GM12878 (cell line): ENCODE results near the gene MYO3B. TPM values are rescaled to one million over a fixed set of nuclear protein-coding genes. Genes with fewer than 3 reads are reported as not detected.

Experiments
- ATAC-seq: fragments of 200-7000 bp; cut with Tn5 transposase; 3 replicates; pipeline ENCODE4 v1.9.1; 2020; ENCODE audit warnings: mild to moderate bottlenecking, moderate library complexity
- BruUV-seq: library from RNA; stranded (reverse); fragments of 400-500 nt; replicated peaks from 2 replicates; lab custom pipeline; 2021; lab: Mats Ljungman, UMichigan
- CTCF ChIA-PET: fragments of 300-600 bp; sonication (Branson Sonifier 250); formaldehyde crosslinking; extraction: SDS; loops from one replicate; lab custom pipeline; 2021; ENCODE audit warnings: inconsistent platforms; lab: Yijun Ruan, JAX
- POLR2A ChIA-PET: fragments of 350-600 bp; formaldehyde crosslinking; extraction: SDS; loops from one replicate; lab custom pipeline; 2021; ENCODE audit warnings: inconsistent platforms; lab: Charles Lee
- RAD21 ChIA-PET: fragments of 300-600 bp; sonication (Branson Sonifier 250); formaldehyde crosslinking; loops from one replicate; lab custom pipeline; 2023; ENCODE audit warnings: antibody characterized with exemption; ENCODE audit not compliant: unreplicated experiment; lab: Charles Lee
- SMC1A ChIA-PET: fragments of 300-600 bp; sonication (Branson Sonifier 250); formaldehyde crosslinking; loops from one replicate; lab custom pipeline; 2023; ENCODE audit not compliant: unreplicated experiment, uncharacterized antibody; lab: Charles Lee
- DNase-seq: peaks from one replicate; pipeline ENCODE4 v3.0.0-alpha.2; 2011; ENCODE audit warnings: low read depth, low spot score
- FAIRE-seq: peaks from 3 replicates; lab custom pipeline; 2011; peaks lifted over from hg19 to GRCh38; lab: Jason Lieb, UNC
- H2AFZ ChIP-seq: 2 replicates; pipeline ENCODE4 v1.6.0; 2011; ENCODE audit warnings: low read depth, low read length, control low read depth; ENCODE audit not compliant: control insufficient read depth
- H3K27ac ChIP-seq: 2 replicates; pipeline ENCODE4 v1.5.1; 2011; ENCODE audit warnings: control low read depth; ENCODE audit not compliant: control insufficient read depth, insufficient read depth
- H3K27me3 ChIP-seq, 2 experiments: replicated peaks in 1 of 2; 2 replicates each; pipeline versions ENCODE4 v1.6.0 to v1.6.1; 2011; ENCODE audit warnings: low read length in 1 of 2; ENCODE audit not compliant: control insufficient read depth in 2 of 2, insufficient read depth in 2 of 2
- H3K36me3 ChIP-seq, 2 experiments: 2 replicates each; pipeline ENCODE4 v1.5.1; 2011; ENCODE audit warnings: low read length in 1 of 2; ENCODE audit not compliant: control insufficient read depth in 2 of 2, insufficient read depth in 2 of 2
- H3K4me1 ChIP-seq: 2 replicates; pipeline ENCODE4 v1.6.1; 2011; ENCODE audit warnings: mild to moderate bottlenecking, low read length, moderate library complexity, mixed read lengths; ENCODE audit not compliant: control insufficient read depth, insufficient read depth
- H3K4me2 ChIP-seq: 2 replicates; pipeline ENCODE4 v1.6.0; 2011; ENCODE audit warnings: control low read depth; ENCODE audit not compliant: control insufficient read depth, insufficient read depth
- H3K4me3 ChIP-seq: fragments of 200-600 bp; sonication (generic); 2 replicates; pipeline ENCODE4 v1.5.1; 2016
- H3K79me2 ChIP-seq: 2 replicates; pipeline ENCODE4 v1.6.0; 2011; ENCODE audit warnings: low read length; ENCODE audit not compliant: control insufficient read depth, insufficient read depth
- H3K9ac ChIP-seq: 2 replicates; pipeline ENCODE4 v1.8.0; 2011; ENCODE audit warnings: low read length, control low read depth, mixed read lengths; ENCODE audit not compliant: control insufficient read depth, insufficient read depth
- H3K9me3 ChIP-seq: replicated peaks from 3 replicates; pipeline ENCODE4 v1.5.1; 2011; ENCODE audit warnings: mild to moderate bottlenecking, low read length; ENCODE audit not compliant: control insufficient read depth, insufficient read depth
- H4K20me1 ChIP-seq: 2 replicates; pipeline ENCODE4 v1.6.0; 2011; ENCODE audit not compliant: control insufficient read depth, insufficient read depth
- BRCA1 ChIP-seq: IDR thresholded peaks from 2 replicates; pipeline ENCODE4 v1.6.1; 2011; ENCODE audit warnings: low read depth, low read length, improper control_type of control experiment
- EP300 ChIP-seq, 2 experiments: fragments of 150-350 bp in 1 of 2; IDR thresholded peaks; 2 replicates each; pipeline ENCODE4 v1.6.1; 2011 to 2012; ENCODE audit warnings: low read depth in 2 of 2, low read length in 2 of 2, borderline replicate concordance in 1 of 2, improper control_type of control experiment in 1 of 2, inconsistent platforms in 1 of 2; ENCODE audit not compliant: control insufficient read depth in 1 of 2
- GABPA ChIP-seq: IDR thresholded peaks from 2 replicates; pipeline ENCODE4 v1.6.1; 2014; ENCODE audit warnings: antibody characterized with exemption, low read depth, mild to moderate bottlenecking, inconsistent platforms
- NR2C1 ChIP-seq: fragments of 450-650 bp; IDR thresholded peaks from 2 replicates; pipeline ENCODE4 v1.6.1; 2017; ENCODE audit warnings: antibody characterized with exemption, mild to moderate bottlenecking, moderate library complexity
- POU2F2 ChIP-seq: IDR thresholded peaks from 3 replicates; pipeline ENCODE4 v1.6.1; 2011; ENCODE audit warnings: low read depth, mild to moderate bottlenecking, low read length, borderline replicate concordance
- SPI1 ChIP-seq: IDR thresholded peaks from 2 replicates; pipeline ENCODE4 v1.6.1; 2011; ENCODE audit warnings: low read depth, mild to moderate bottlenecking, low read length, moderate library complexity, borderline replicate concordance; ENCODE audit not compliant: insufficient read depth
- SREBF1 ChIP-seq: IDR thresholded peaks from 2 replicates; pipeline ENCODE4 v1.6.1; 2012; ENCODE audit warnings: mild to moderate bottlenecking, low read length
- SUPT20H ChIP-seq: IDR thresholded peaks from 2 replicates; pipeline ENCODE4 v1.6.1; 2011; ENCODE audit warnings: low read depth, mild to moderate bottlenecking, low read length, moderate library complexity, borderline replicate concordance; ENCODE audit not compliant: control insufficient read depth
- ZNF384 ChIP-seq: IDR thresholded peaks from 2 replicates; pipeline ENCODE4 v1.6.1; 2012; ENCODE audit warnings: low read depth, mild to moderate bottlenecking, low read length, improper control_type of control experiment, borderline replicate concordance
- WGBS: methylation state at CpG from one replicate; pipeline ENCODE4 v1.1.6; 2016; ENCODE audit warnings: low lambda C conversion rate; ENCODE audit not compliant: insufficient replicate concordance, insufficient coverage; ENCODE audit errors: missing lambda C conversion rate; 5-methylcytosine and 5-hydroxymethylcytosine counted together
- in situ Hi-C: fragments of 300-500 bp; cut with MboI; formaldehyde crosslinking; loops from 9 replicates; pipeline ENCODE4 v1.14.3; 2018; ENCODE audit warnings: mixed read lengths
- intact Hi-C: fragments of 100-400 bp; cut with micrococcal nuclease; formaldehyde crosslinking; loops from one replicate; pipeline ENCODE4 v1.14.2; 2022; ENCODE audit not compliant: unreplicated experiment
- polyA plus RNA-seq, 11 experiments: library from polyadenylated mRNA; depleted of rRNA in 4 of 11; unstranded in 6 of 11; stranded (reverse) in 5 of 11; fragments of >200 nt; fragmentation: Nextera tagmentation in 4 of 11; fragmentation: Illumina TruSeq in 1 of 11; extraction: Ambion mirVana in 4 of 11; extraction: Trizol in 1 of 11; gene quantifications; 1 replicate in 1 of 11; 2 replicates in 10 of 11; pipeline versions ENCODE4 v1.2.1 to v1.2.3, GENCODE V29; 2011 to 2016; ENCODE audit warnings: inconsistent platforms in 2 of 11, missing spikeins in 2 of 11, low read depth in 1 of 11
- total RNA-seq, 4 experiments: library from RNA; depleted of rRNA in 3 of 4; stranded (reverse); fragments of >200 nt in 3 of 4; fragmentation: Illumina TruSeq in 1 of 4; extraction: Trizol in 1 of 4; gene quantifications; 2 replicates each; pipeline versions ENCODE4 v1.2.1 to v1.2.3, GENCODE V29; 2013 to 2021
- TF ChIP-seq, protein P1 (sequence below): fragments of 450-650 bp; IDR thresholded peaks from 2 replicates; pipeline ENCODE4 v1.6.1; 2017; ENCODE audit warnings: borderline replicate concordance
- TF ChIP-seq, protein P2 (sequence below): fragments of 450-650 bp; IDR thresholded peaks from 2 replicates; pipeline ENCODE4 v1.6.1; 2017; ENCODE audit warnings: mild to moderate bottlenecking, moderate library complexity
- TF ChIP-seq, protein P3 (sequence below): fragments of 450-650 bp; IDR thresholded peaks from 2 replicates; pipeline ENCODE4 v1.6.1; 2017; ENCODE audit warnings: low read depth, mild to moderate bottlenecking, moderate library complexity
- TF ChIP-seq, protein P4 (sequence below): fragments of 450-650 bp; IDR thresholded peaks from 2 replicates; pipeline ENCODE4 v1.6.1; 2016; ENCODE audit warnings: mild to moderate bottlenecking

Gene MYO3B
- total and polyA plus RNA-seq, 10 of the 15 experiments (the other 5 are each of a cell fraction or from before 2014, with no cell fraction given), result 1.1 to 7.1 (median 2.1) TPM

DNA sequence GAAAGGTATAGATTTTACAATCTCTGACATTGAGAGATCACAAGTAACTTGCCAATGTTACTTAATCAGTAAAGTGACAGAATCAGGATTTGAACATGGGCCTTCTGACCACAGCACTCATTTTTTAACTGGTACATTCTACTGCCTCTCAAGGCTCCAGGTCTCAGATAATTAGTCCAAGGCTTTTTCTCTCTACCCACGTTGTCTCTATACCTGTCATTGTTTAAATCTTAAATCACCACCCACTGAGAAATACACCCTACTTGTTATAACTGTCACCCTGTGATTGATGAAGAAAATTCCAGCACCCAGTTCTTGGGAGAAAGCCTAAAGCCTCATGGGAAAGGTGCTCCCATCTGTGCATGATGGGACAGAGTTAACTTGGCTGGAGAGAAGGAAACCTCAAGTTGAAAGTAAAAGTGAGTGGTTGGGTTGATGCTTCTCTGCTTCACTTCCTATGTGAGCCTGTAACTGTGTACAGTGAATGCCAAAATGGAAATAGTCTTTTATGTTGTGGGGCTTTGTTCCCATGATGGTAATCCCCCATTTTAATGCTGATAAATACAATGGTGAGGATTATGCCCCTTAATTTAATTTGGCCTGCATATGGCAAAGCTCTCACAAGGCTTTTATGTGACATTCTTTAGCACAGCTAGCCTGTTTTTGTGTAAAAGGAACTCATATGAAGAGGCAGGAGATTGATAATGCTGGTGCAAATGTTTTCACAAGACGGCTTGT, 347.1 kb downstream of the MYO3B start:
- ChIA-PET POLR2A (interaction anchor here (0.7 to 1.5 kb wide), 6 partner anchors 8 to 246 kb away, joined by 3 to 6 read pairs (median 4); partner anchors contain the start of gene ERICH2), RAD21 (interaction anchor here (1.5 to 2.0 kb wide), 3 partner anchors 15 to 155 kb away, joined by 5 to 12 read pairs (median 8); no protein-coding TSS in a partner anchor), CTCF (interaction anchor here (0.8 to 1.8 kb wide), 9 partner anchors 9 to 285 kb away, joined by 3 to 5 read pairs (median 3); no protein-coding TSS in a partner anchor), SMC1A (interaction anchor here (1.0 to 12.2 kb wide), 3 partner anchors 8 to 15 kb away, joined by 3 to 203 read pairs (median 6); no protein-coding TSS in a partner anchor)
- H3K4me3 ChIP-seq, result no peak overlapping the region
- H3K36me3 ChIP-seq, result no peaks in the 10 kb centered on the region
- H3K27me3 ChIP-seq, result no peaks in the 10 kb centered on the region
- no TSS peak for BruUV-seq
- H3K27ac ChIP-seq, result peak overlapping the region; percentile 46
- no peak overlapping the region for H3K9ac ChIP-seq
- ATAC-seq (peak; percentile 94), DNase-seq (peak; percentile 33), FAIRE-seq (peak; percentile 80)
- peaks cover 13% of the 10 kb centered on the region for H3K4me1 ChIP-seq
- intact Hi-C loops, result no loop called here
- no peaks in the 10 kb centered on the region for H3K9me3 ChIP-seq
- H2AFZ ChIP-seq, result peak overlapping the region; percentile 82
- H4K20me1 ChIP-seq, result no peaks in the 10 kb centered on the region
- peak overlapping the region; percentile 53 for H3K4me2 ChIP-seq
- in situ Hi-C loops, result no loop called here
- no peaks in the 10 kb centered on the region for H3K79me2 ChIP-seq
- 3% methylated on average over 2 of the region's 2 CpGs for WGBS
- no peak for TF ChIP-seq ZNF384
- TF ChIP-seq, protein P1, sequence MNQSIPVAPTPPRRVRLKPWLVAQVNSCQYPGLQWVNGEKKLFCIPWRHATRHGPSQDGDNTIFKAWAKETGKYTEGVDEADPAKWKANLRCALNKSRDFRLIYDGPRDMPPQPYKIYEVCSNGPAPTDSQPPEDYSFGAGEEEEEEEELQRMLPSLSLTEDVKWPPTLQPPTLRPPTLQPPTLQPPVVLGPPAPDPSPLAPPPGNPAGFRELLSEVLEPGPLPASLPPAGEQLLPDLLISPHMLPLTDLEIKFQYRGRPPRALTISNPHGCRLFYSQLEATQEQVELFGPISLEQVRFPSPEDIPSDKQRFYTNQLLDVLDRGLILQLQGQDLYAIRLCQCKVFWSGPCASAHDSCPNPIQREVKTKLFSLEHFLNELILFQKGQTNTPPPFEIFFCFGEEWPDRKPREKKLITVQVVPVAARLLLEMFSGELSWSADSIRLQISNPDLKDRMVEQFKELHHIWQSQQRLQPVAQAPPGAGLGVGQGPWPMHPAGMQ, result no peak
- TF ChIP-seq, protein P2, sequence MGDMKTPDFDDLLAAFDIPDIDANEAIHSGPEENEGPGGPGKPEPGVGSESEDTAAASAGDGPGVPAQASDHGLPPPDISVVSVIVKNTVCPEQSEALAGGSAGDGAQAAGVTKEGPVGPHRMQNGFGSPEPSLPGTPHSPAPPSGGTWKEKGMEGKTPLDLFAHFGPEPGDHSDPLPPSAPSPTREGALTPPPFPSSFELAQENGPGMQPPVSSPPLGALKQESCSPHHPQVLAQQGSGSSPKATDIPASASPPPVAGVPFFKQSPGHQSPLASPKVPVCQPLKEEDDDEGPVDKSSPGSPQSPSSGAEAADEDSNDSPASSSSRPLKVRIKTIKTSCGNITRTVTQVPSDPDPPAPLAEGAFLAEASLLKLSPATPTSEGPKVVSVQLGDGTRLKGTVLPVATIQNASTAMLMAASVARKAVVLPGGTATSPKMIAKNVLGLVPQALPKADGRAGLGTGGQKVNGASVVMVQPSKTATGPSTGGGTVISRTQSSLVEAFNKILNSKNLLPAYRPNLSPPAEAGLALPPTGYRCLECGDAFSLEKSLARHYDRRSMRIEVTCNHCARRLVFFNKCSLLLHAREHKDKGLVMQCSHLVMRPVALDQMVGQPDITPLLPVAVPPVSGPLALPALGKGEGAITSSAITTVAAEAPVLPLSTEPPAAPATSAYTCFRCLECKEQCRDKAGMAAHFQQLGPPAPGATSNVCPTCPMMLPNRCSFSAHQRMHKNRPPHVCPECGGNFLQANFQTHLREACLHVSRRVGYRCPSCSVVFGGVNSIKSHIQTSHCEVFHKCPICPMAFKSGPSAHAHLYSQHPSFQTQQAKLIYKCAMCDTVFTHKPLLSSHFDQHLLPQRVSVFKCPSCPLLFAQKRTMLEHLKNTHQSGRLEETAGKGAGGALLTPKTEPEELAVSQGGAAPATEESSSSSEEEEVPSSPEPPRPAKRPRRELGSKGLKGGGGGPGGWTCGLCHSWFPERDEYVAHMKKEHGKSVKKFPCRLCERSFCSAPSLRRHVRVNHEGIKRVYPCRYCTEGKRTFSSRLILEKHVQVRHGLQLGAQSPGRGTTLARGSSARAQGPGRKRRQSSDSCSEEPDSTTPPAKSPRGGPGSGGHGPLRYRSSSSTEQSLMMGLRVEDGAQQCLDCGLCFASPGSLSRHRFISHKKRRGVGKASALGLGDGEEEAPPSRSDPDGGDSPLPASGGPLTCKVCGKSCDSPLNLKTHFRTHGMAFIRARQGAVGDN, result 0 out of 2 replicates have a peak, but pooled peaks have one; percentile 48
- TF ChIP-seq SPI1, result 0 out of 2 replicates have a peak, but pooled peaks have one; percentile 21
- TF ChIP-seq, protein P3, sequence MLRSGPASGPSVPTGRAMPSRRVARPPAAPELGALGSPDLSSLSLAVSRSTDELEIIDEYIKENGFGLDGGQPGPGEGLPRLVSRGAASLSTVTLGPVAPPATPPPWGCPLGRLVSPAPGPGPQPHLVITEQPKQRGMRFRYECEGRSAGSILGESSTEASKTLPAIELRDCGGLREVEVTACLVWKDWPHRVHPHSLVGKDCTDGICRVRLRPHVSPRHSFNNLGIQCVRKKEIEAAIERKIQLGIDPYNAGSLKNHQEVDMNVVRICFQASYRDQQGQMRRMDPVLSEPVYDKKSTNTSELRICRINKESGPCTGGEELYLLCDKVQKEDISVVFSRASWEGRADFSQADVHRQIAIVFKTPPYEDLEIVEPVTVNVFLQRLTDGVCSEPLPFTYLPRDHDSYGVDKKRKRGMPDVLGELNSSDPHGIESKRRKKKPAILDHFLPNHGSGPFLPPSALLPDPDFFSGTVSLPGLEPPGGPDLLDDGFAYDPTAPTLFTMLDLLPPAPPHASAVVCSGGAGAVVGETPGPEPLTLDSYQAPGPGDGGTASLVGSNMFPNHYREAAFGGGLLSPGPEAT, result peak; percentile 71
- TF ChIP-seq EP300 (IDR thresholded peaks at IDR 0.05; ENCODE audit: borderline replicate concordance in 1 of 2, control insufficient read depth in 1 of 2, low read depth in 2 of 2, low read length in 2 of 2), result 0 out of 4 replicates have a peak, but pooled peaks of 1 of the 2 experiments have one; percentile 21
- no peak for TF ChIP-seq GABPA
- TF ChIP-seq POU2F2, result no peak
- TF ChIP-seq BRCA1, result no peak
- no peak for TF ChIP-seq SREBF1
- no peak for TF ChIP-seq SUPT20H
- TF ChIP-seq, protein P4, sequence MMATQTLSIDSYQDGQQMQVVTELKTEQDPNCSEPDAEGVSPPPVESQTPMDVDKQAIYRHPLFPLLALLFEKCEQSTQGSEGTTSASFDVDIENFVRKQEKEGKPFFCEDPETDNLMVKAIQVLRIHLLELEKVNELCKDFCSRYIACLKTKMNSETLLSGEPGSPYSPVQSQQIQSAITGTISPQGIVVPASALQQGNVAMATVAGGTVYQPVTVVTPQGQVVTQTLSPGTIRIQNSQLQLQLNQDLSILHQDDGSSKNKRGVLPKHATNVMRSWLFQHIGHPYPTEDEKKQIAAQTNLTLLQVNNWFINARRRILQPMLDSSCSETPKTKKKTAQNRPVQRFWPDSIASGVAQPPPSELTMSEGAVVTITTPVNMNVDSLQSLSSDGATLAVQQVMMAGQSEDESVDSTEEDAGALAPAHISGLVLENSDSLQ, result peak; percentile 81
- TF ChIP-seq NR2C1, result no peak
